HG03342 (cell line): Measurements from ENCODE around the gene SCAPER.
"Not testable (repeated sequence)": the region's sequence is repeated elsewhere in the genome, so short reads cannot be mapped to it uniquely, and the experiment has no call there.

ENCODE experiments used
- ATAC-seq: cut with Tn5 transposase; IDR thresholded peaks from one replicate; pipeline ENCODE4 v1.9.1; 2021; ENCODE audit warnings: mild to moderate bottlenecking, moderate library complexity; ENCODE audit not compliant: unreplicated experiment

Gene SCAPER

GRCh38 chr15:76299786-76300185, 605.4 kb downstream of the SCAPER start:
- no peak for ATAC-seq

- no peak for ATAC-seq
Measured at GRCh38 chr15:76298986-76299385, 606.2 kb downstream of the SCAPER start.

- ATAC-seq: not testable (repeated sequence)
Measured at GRCh38 chr15:76297951-76298350, 607.2 kb downstream of the SCAPER start.
